HG03432 (cell line): ENCODE data around the gene HECW1.

Experiments used
- ATAC-seq: cut with Tn5 transposase; IDR thresholded peaks from one replicate; pipeline ENCODE4 v1.9.1; 2021; ENCODE audit warnings: mild to moderate bottlenecking, moderate library complexity; ENCODE audit not compliant: unreplicated experiment

HECW1 gene

GRCh38 chr7:43528576-43529354, 416.3 kb downstream of the HECW1 start:
- ATAC-seq: no peak

- no peak for ATAC-seq
Observed at GRCh38 chr7:43530553-43531410, 418.3 kb downstream of the HECW1 start.

- ATAC-seq: no peak
Observed at GRCh38 chr7:43531700-43532099, 419.3 kb downstream of the HECW1 start.

- no peak for ATAC-seq
Observed at GRCh38 chr7:43533801-43534479, 421.5 kb downstream of the HECW1 start.

GRCh38 chr7:43535031-43535451, 422.6 kb downstream of the HECW1 start:
- no peak for ATAC-seq

GRCh38 chr7:43535810-43536585, 423.6 kb downstream of the HECW1 start:
- no peak for ATAC-seq

- ATAC-seq: no peak
Observed at GRCh38 chr7:43536773-43537172, 424.3 kb downstream of the HECW1 start.

GRCh38 chr7:43537765-43538403, 425.4 kb downstream of the HECW1 start:
- no peak for ATAC-seq

- ATAC-seq: no peak
Observed at GRCh38 chr7:43538404-43538771, 425.9 kb downstream of the HECW1 start.

- no peak for ATAC-seq
Observed at GRCh38 chr7:43540471-43540870, 428.0 kb downstream of the HECW1 start.

GRCh38 chr7:43542716-43543115, 430.3 kb downstream of the HECW1 start:
- ATAC-seq: no peak

GRCh38 chr7:43546231-43546630, 433.8 kb downstream of the HECW1 start:
- ATAC-seq: no peak

GRCh38 chr7:43550427-43550826, 438.0 kb downstream of the HECW1 start:
- ATAC-seq: no peak

- ATAC-seq: no peak
Observed at GRCh38 chr7:43552122-43552521, 439.7 kb downstream of the HECW1 start.

GRCh38 chr7:43553999-43554398, 441.6 kb downstream of the HECW1 start:
- no peak for ATAC-seq

GRCh38 chr7:43554423-43554822, 442.0 kb downstream of the HECW1 start:
- ATAC-seq: no peak

GRCh38 chr7:43557831-43558495, 445.5 kb downstream of the HECW1 start:
- ATAC-seq: no peak

GRCh38 chr7:43559171-43559945, 446.9 kb downstream of the HECW1 start:
- no peak for ATAC-seq

- no peak for ATAC-seq
Observed at GRCh38 chr7:43559946-43560335, 447.5 kb downstream of the HECW1 start.
